Epithelial cell of proximal tubule (primary cell): ENCODE measurements around the gene ADAM19. TPM values are rescaled to one million over a fixed set of nuclear protein-coding genes. Genes with fewer than 3 reads are reported as not detected.

Experiments
- DNase-seq: peaks from one replicate; pipeline ENCODE4 v3.0.0-alpha.2; 2011; ENCODE audit warnings: low read depth
- H3K4me3 ChIP-seq: 2 replicates; pipeline ENCODE4 v1.5.1; 2011; ENCODE audit warnings: low read depth, mild to moderate bottlenecking, low read length
- total RNA-seq: library from RNA; depleted of rRNA; stranded (reverse); fragments of >200 nt; gene quantifications from 2 replicates; pipeline ENCODE4 v1.2.3, GENCODE V29; 2015
- TF ChIP-seq, protein P1 (sequence below): conservative IDR thresholded peaks from 2 replicates; pipeline ENCODE4 v1.5.1; 2012; ENCODE audit warnings: low read depth, mild to moderate bottlenecking, low read length

The ADAM19 gene
- total RNA-seq, 1 donor from 2014 or later, result 19.3 TPM

GRCh38 chr5:157571357-157571827, 4.2 kb downstream of the ADAM19 start:
- no peak overlapping the region for H3K4me3 ChIP-seq
- DNase-seq, result no peak
- TF ChIP-seq, protein P1, sequence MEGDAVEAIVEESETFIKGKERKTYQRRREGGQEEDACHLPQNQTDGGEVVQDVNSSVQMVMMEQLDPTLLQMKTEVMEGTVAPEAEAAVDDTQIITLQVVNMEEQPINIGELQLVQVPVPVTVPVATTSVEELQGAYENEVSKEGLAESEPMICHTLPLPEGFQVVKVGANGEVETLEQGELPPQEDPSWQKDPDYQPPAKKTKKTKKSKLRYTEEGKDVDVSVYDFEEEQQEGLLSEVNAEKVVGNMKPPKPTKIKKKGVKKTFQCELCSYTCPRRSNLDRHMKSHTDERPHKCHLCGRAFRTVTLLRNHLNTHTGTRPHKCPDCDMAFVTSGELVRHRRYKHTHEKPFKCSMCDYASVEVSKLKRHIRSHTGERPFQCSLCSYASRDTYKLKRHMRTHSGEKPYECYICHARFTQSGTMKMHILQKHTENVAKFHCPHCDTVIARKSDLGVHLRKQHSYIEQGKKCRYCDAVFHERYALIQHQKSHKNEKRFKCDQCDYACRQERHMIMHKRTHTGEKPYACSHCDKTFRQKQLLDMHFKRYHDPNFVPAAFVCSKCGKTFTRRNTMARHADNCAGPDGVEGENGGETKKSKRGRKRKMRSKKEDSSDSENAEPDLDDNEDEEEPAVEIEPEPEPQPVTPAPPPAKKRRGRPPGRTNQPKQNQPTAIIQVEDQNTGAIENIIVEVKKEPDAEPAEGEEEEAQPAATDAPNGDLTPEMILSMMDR, result no peak

DNA sequence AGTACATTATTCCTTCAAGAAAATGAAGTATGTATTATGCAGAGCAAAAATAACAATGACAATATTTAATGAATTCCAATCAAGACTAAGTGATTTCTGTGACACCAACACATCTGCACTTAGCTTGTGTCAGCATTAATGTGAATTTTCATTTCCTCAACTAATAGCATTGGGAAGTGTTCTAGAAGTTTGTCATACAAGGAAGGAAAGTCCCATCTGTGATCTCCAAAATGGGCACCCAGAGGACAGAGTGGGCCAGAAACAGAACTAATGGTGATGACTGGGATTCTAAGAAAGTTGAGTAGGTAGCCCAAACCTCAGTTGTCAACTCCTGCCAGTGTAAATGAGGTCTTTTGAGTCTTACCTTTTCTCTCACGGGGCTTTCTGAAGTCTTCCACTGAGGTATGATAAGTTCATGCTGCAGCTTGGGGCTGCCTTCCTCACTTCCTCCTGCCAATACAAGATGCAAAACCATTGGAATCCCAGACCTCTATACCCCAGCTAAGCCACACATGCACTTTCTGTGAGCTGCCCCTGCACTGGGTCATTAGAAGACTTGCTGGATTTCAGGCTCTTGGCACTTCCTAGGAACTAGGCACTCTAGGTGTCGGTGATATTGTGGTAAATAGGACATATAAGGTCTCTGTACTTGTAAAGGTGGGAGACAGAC, 4.9 kb downstream of the ADAM19 start:
- TF ChIP-seq, protein P1, result no peak
- no peak overlapping the region for H3K4me3 ChIP-seq
- DNase-seq, result no peak

DNA sequence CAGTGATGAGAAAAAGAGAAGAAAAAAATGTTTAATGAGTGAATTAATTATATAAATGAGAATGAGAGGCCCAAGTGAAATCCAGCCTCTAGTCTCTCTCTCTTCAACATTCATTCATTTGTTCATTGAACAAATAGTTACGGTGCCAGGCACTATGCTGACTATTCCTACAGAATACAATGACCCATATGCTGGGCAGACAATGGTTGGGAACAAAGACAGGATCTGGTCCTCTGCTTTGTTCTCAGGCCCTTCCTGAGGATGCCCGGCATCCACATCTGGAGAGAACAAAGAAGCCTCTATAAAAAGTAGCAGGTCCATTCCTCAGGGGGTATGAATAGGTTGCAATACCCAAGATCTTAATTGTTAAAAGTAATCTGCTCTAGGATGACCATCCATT, 6.9 kb downstream of the ADAM19 start:
- TF ChIP-seq, protein P1, result no peak
- DNase-seq, result no peak
- no peak overlapping the region for H3K4me3 ChIP-seq

DNA sequence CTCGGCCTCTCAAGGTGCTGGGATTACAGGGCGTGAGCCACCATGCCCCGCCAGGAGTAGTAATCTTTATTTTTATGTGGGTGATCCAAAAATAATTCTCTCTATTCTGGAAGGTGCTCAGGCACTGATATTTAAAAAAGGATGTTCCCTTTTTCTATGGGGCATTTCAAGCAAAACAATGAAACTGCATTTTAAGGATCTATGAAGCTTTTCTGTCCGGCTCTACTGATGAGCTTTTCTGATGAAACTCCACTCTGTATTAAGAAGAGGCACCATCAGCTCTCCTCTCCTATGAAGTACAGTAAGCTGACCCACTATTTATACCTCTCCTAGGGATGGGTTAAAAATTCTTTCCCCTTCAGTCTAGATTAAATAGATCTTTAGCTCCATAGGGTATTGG, 7.4 kb downstream of the ADAM19 start:
- TF ChIP-seq, protein P1, result no peak
- H3K4me3 ChIP-seq, result no peak overlapping the region
- DNase-seq, result no peak

DNA sequence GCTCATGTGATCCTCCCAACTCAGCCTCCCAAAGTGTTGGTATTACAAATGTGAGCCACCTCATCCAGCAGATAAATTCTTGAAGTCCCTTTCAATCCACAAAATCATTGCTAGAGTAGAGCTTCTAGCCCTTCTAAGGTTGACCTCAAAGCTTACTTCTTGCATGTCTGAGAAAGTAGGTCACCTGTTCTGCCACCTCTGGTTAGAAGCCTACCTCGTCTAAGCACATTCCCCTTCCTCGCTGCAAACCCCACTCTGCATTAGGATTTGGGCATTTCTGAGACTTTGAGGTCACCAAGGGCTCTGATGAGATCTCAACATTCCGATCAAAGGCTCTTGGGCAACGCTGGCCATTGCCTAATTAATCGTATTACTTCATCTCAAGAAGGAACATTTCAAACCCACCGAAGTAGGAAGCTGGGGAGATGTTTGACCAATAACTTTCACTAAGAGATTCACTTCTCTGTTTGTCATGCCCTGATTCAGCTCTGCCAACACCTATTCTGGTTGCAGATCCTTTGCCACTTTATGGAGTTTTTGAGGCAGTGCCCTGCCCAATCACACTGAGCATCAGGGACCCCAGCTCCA, 8.6 kb downstream of the ADAM19 start:
- no peak overlapping the region for H3K4me3 ChIP-seq
- TF ChIP-seq, protein P1, result no peak
- no peak for DNase-seq

GRCh38 chr5:157563929-157564716, 11.5 kb downstream of the ADAM19 start:
- no peak overlapping the region for H3K4me3 ChIP-seq
- TF ChIP-seq, protein P1, result no peak
- DNase-seq, result no peak
